Measurements from ENCODE around the gene CMTM4.

The CMTM4 gene

GRCh38 chr16:66701516-66701915 is 5.0 kb upstream of the CMTM4 start:
- H3K27me3 ChIP-seq (ENCODE audit: control insufficient read depth, insufficient read depth, low read length) = no peaks in the 10 kb centered on the region
- H3K36me3 ChIP-seq (ENCODE audit: control insufficient read depth, insufficient read depth, low read length) = no peaks in the 10 kb centered on the region
- H3K4me3 ChIP-seq (ENCODE audit: low read depth, low read length) = no peak overlapping the region
- no peaks in the 10 kb centered on the region for H3K9me3 ChIP-seq (ENCODE audit: control insufficient read depth, insufficient read depth, low read length)
- peaks cover 2% of the 10 kb centered on the region for H3K4me1 ChIP-seq (ENCODE audit: control insufficient read depth, insufficient read depth, low read length)
- H3K9ac ChIP-seq (ENCODE audit: low read depth, low read length) = no peak overlapping the region

DNA sequence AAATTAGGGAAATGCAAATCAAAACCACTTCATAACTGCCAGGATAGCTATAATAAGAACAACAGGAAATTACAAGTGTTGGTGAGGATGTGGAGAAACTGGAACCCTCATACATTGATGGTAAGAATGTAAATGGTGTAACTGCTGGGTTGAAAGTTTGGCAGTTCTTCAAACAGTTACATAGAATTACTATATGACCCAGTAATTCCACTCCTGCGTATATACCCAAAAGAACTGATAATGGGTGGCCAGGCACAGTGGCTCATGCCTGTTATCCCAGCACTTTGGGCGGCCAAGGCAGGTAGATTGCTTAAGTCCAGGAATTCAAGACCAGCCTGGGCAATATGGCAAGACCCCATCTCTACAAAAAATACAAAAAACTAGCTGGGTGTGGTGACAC is 4.5 kb upstream of the CMTM4 start:
- H3K36me3 ChIP-seq (ENCODE audit: control insufficient read depth, insufficient read depth, low read length) = no peaks in the 10 kb centered on the region
- no peaks in the 10 kb centered on the region for H3K27me3 ChIP-seq (ENCODE audit: control insufficient read depth, insufficient read depth, low read length)
- no peak overlapping the region for H3K4me3 ChIP-seq (ENCODE audit: low read depth, low read length)
- H3K9ac ChIP-seq (ENCODE audit: low read depth, low read length) = no peak overlapping the region
- peaks cover 2% of the 10 kb centered on the region for H3K4me1 ChIP-seq (ENCODE audit: control insufficient read depth, insufficient read depth, low read length)
- H3K9me3 ChIP-seq (ENCODE audit: control insufficient read depth, insufficient read depth, low read length) = no peaks in the 10 kb centered on the region

GRCh38 chr16:66699898-66700297 is 3.4 kb upstream of the CMTM4 start:
- Histone ChIP-seq H3K9ac (ENCODE audit: low read depth, low read length) (no peak overlapping the region), H3K36me3 (ENCODE audit: control insufficient read depth, insufficient read depth, low read length) (no peaks in the 10 kb centered on the region), H3K4me1 (ENCODE audit: control insufficient read depth, insufficient read depth, low read length) (peaks cover 9% of the 10 kb centered on the region), H3K9me3 (ENCODE audit: control insufficient read depth, insufficient read depth, low read length) (no peaks in the 10 kb centered on the region), H3K4me3 (ENCODE audit: low read depth, low read length) (no peak overlapping the region), H3K27me3 (ENCODE audit: control insufficient read depth, insufficient read depth, low read length) (no peaks in the 10 kb centered on the region)

GRCh38 chr16:66698046-66698445 is 1.5 kb upstream of the CMTM4 start:
- H3K9ac ChIP-seq (ENCODE audit: low read depth, low read length) = no peak overlapping the region
- no peaks in the 10 kb centered on the region for H3K27me3 ChIP-seq (ENCODE audit: control insufficient read depth, insufficient read depth, low read length)
- peaks cover 12% of the 10 kb centered on the region for H3K4me1 ChIP-seq (ENCODE audit: control insufficient read depth, insufficient read depth, low read length)
- H3K9me3 ChIP-seq (ENCODE audit: control insufficient read depth, insufficient read depth, low read length) = no peaks in the 10 kb centered on the region
- no peak overlapping the region for H3K4me3 ChIP-seq (ENCODE audit: low read depth, low read length)
- H3K36me3 ChIP-seq (ENCODE audit: control insufficient read depth, insufficient read depth, low read length) = no peaks in the 10 kb centered on the region

GRCh38 chr16:66695935-66696668 is 441 bp downstream of the CMTM4 start:
- Histone ChIP-seq H3K9me3 (ENCODE audit: control insufficient read depth, insufficient read depth, low read length) (no peaks in the 10 kb centered on the region), H3K9ac (ENCODE audit: low read depth, low read length) (peak overlapping the region; percentile 83), H3K4me1 (ENCODE audit: control insufficient read depth, insufficient read depth, low read length) (peaks cover 12% of the 10 kb centered on the region), H3K27me3 (ENCODE audit: control insufficient read depth, insufficient read depth, low read length) (no peaks in the 10 kb centered on the region), H3K4me3 (ENCODE audit: low read depth, low read length) (peak overlapping the region; percentile 60), H3K36me3 (ENCODE audit: control insufficient read depth, insufficient read depth, low read length) (no peaks in the 10 kb centered on the region)

DNA sequence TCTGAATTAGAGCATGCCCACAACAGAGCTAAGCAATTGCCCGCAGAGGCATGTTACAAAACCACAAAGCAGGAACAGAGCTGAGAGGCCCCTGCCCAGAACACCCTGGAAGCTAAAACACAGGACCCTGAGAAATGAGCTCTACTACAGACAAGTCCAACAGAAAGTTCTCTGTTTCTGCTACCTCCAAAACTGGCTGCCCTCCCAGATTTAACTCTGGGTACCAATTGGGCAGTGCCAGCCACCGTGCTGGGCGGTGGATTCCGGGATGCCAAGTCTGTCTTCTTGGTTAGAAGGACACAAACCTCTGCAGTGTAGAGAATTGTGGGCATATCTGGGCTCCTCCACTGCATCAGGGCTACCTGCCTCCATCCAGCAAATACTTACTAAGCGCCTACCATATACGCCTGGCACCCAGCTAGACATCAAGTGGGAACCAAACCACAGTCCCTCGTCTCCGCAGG is 1.0 kb downstream of the CMTM4 start:
- Histone ChIP-seq H3K4me3 (ENCODE audit: low read depth, low read length) (peak overlapping the region; percentile 60), H3K9ac (ENCODE audit: low read depth, low read length) (peak overlapping the region; percentile 83), H3K4me1 (ENCODE audit: control insufficient read depth, insufficient read depth, low read length) (peaks cover 13% of the 10 kb centered on the region), H3K36me3 (ENCODE audit: control insufficient read depth, insufficient read depth, low read length) (no peaks in the 10 kb centered on the region), H3K9me3 (ENCODE audit: control insufficient read depth, insufficient read depth, low read length) (no peaks in the 10 kb centered on the region), H3K27me3 (ENCODE audit: control insufficient read depth, insufficient read depth, low read length) (no peaks in the 10 kb centered on the region)

GRCh38 chr16:66693149-66693548 is 3.4 kb downstream of the CMTM4 start:
- H3K36me3 ChIP-seq (ENCODE audit: control insufficient read depth, insufficient read depth, low read length) = no peaks in the 10 kb centered on the region
- H3K4me1 ChIP-seq (ENCODE audit: control insufficient read depth, insufficient read depth, low read length) = peaks cover 15% of the 10 kb centered on the region
- H3K9ac ChIP-seq (ENCODE audit: low read depth, low read length) = no peak overlapping the region
- no peak overlapping the region for H3K4me3 ChIP-seq (ENCODE audit: low read depth, low read length)
- no peaks in the 10 kb centered on the region for H3K9me3 ChIP-seq (ENCODE audit: control insufficient read depth, insufficient read depth, low read length)
- no peaks in the 10 kb centered on the region for H3K27me3 ChIP-seq (ENCODE audit: control insufficient read depth, insufficient read depth, low read length)

GRCh38 chr16:66692341-66692740 is 4.2 kb downstream of the CMTM4 start:
- H3K4me1 ChIP-seq (ENCODE audit: control insufficient read depth, insufficient read depth, low read length) = peaks cover 14% of the 10 kb centered on the region
- H3K9me3 ChIP-seq (ENCODE audit: control insufficient read depth, insufficient read depth, low read length) = no peaks in the 10 kb centered on the region
- no peaks in the 10 kb centered on the region for H3K27me3 ChIP-seq (ENCODE audit: control insufficient read depth, insufficient read depth, low read length)
- no peaks in the 10 kb centered on the region for H3K36me3 ChIP-seq (ENCODE audit: control insufficient read depth, insufficient read depth, low read length)
- no peak overlapping the region for H3K4me3 ChIP-seq (ENCODE audit: low read depth, low read length)
- no peak overlapping the region for H3K9ac ChIP-seq (ENCODE audit: low read depth, low read length)

GRCh38 chr16:66691234-66691633 is 5.3 kb downstream of the CMTM4 start:
- H3K27me3 ChIP-seq (ENCODE audit: control insufficient read depth, insufficient read depth, low read length) = no peaks in the 10 kb centered on the region
- peaks cover 13% of the 10 kb centered on the region for H3K4me1 ChIP-seq (ENCODE audit: control insufficient read depth, insufficient read depth, low read length)
- H3K9me3 ChIP-seq (ENCODE audit: control insufficient read depth, insufficient read depth, low read length) = no peaks in the 10 kb centered on the region
- no peaks in the 10 kb centered on the region for H3K36me3 ChIP-seq (ENCODE audit: control insufficient read depth, insufficient read depth, low read length)
- H3K4me3 ChIP-seq (ENCODE audit: low read depth, low read length) = no peak overlapping the region
- H3K9ac ChIP-seq (ENCODE audit: low read depth, low read length) = no peak overlapping the region

- no peaks in the 10 kb centered on the region for H3K27me3 ChIP-seq (ENCODE audit: control insufficient read depth, insufficient read depth, low read length)
- no peak overlapping the region for H3K9ac ChIP-seq (ENCODE audit: low read depth, low read length)
- H3K4me3 ChIP-seq (ENCODE audit: low read depth, low read length) = no peak overlapping the region
- H3K4me1 ChIP-seq (ENCODE audit: control insufficient read depth, insufficient read depth, low read length) = peaks cover 10% of the 10 kb centered on the region
- no peaks in the 10 kb centered on the region for H3K9me3 ChIP-seq (ENCODE audit: control insufficient read depth, insufficient read depth, low read length)
- no peaks in the 10 kb centered on the region for H3K36me3 ChIP-seq (ENCODE audit: control insufficient read depth, insufficient read depth, low read length)
Measured at GRCh38 chr16:66690106-66690847, 6.3 kb downstream of the CMTM4 start.

GRCh38 chr16:66689282-66689681 is 7.3 kb downstream of the CMTM4 start:
- no peaks in the 10 kb centered on the region for H3K27me3 ChIP-seq (ENCODE audit: control insufficient read depth, insufficient read depth, low read length)
- H3K9me3 ChIP-seq (ENCODE audit: control insufficient read depth, insufficient read depth, low read length) = no peaks in the 10 kb centered on the region
- peaks cover 6% of the 10 kb centered on the region for H3K4me1 ChIP-seq (ENCODE audit: control insufficient read depth, insufficient read depth, low read length)
- H3K4me3 ChIP-seq (ENCODE audit: low read depth, low read length) = no peak overlapping the region
- H3K36me3 ChIP-seq (ENCODE audit: control insufficient read depth, insufficient read depth, low read length) = no peaks in the 10 kb centered on the region
- no peak overlapping the region for H3K9ac ChIP-seq (ENCODE audit: low read depth, low read length)

Data from iPS-15b (cell line).